ENCODE results near the gene CATSPERZ. TPM values are rescaled to one million over a fixed set of nuclear protein-coding genes. Genes with fewer than 3 reads are reported as not detected.

The CATSPERZ gene
- total RNA-seq, 1 donor = not detected

GRCh38 chr11:64340671-64341335, 40.6 kb downstream of the CATSPERZ start:
- no peak for TF ChIP-seq CTCF (IDR thresholded peaks at IDR 0.05; ENCODE audit: insufficient read depth, low read depth, low read length)
- H3K4me3 ChIP-seq (ENCODE audit: low read depth, low read length) = no peak overlapping the region

GRCh38 chr11:64341429-64341828, 41.3 kb downstream of the CATSPERZ start:
- H3K4me3 ChIP-seq (ENCODE audit: low read depth, low read length) = no peak overlapping the region
- DNase-seq (ENCODE audit: low read depth) = no peak

More at GRCh38 chr11:64340671-64341335, 40.6 kb downstream of the CATSPERZ start:
- no peak for DNase-seq (ENCODE audit: low read depth)

DNA sequence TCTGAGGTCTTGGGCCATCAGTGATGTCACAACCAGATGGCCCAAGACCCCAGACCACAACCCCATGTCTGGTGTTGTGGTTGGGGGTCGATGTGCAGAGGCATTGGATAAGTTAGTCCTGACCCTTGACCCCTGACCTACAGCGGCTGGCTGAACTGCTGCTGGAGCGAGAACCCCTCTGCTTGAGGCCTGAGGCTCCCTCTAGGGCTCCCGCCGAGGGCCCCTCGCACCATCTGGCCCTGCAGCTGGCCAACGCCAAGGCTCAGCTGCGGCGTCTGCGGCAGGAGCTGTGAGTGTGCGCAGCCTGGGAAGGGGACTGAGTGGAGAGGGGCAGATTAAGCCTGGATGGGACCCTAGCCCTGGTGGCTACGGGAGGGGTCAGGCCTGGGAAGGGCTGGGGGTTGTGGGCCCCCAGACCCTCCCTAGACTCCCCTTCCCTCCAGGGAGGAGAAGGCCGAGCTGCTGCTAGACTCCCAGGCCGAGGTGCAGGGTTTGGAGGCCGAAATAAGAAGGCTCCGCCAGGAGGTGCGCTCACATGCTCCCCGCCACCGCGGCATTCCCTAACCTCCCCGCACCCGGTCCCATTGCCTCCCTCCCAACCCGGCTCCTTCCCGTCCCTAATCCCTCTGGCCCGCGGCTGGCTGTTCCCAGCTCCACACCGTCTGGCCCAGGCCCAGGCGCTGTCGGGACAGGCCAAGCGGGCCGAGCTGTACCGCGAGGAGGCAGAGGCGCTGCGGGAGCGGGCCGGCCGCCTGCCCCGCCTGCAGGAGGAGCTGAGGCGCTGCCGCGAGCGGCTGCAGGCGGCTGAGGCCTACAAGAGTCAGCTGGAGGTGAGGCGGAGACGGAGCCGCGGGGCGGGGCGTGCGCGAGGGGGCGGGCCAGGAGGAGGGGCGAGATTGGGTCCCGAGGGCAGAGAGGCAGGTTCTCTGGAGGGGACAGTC, 42.0 kb downstream of the CATSPERZ start:
- peak; percentile 58 for TF ChIP-seq CTCF (IDR thresholded peaks at IDR 0.05; ENCODE audit: insufficient read depth, low read depth, low read length)
- peak; percentile 86 for DNase-seq (ENCODE audit: low read depth)
- peak overlapping the region; percentile 48 for H3K4me3 ChIP-seq (ENCODE audit: low read depth, low read length)

More at GRCh38 chr11:64341429-64341828, 41.3 kb downstream of the CATSPERZ start:
- TF ChIP-seq CTCF (IDR thresholded peaks at IDR 0.05; ENCODE audit: insufficient read depth, low read depth, low read length) = no peak

GRCh38 chr11:64342869-64343745, 42.9 kb downstream of the CATSPERZ start:
- H3K4me3 ChIP-seq (ENCODE audit: low read depth, low read length) = peak overlapping the region; percentile 48
- no peak for DNase-seq (ENCODE audit: low read depth)
- TF ChIP-seq CTCF (IDR thresholded peaks at IDR 0.05; ENCODE audit: insufficient read depth, low read depth, low read length) = no peak

DNA sequence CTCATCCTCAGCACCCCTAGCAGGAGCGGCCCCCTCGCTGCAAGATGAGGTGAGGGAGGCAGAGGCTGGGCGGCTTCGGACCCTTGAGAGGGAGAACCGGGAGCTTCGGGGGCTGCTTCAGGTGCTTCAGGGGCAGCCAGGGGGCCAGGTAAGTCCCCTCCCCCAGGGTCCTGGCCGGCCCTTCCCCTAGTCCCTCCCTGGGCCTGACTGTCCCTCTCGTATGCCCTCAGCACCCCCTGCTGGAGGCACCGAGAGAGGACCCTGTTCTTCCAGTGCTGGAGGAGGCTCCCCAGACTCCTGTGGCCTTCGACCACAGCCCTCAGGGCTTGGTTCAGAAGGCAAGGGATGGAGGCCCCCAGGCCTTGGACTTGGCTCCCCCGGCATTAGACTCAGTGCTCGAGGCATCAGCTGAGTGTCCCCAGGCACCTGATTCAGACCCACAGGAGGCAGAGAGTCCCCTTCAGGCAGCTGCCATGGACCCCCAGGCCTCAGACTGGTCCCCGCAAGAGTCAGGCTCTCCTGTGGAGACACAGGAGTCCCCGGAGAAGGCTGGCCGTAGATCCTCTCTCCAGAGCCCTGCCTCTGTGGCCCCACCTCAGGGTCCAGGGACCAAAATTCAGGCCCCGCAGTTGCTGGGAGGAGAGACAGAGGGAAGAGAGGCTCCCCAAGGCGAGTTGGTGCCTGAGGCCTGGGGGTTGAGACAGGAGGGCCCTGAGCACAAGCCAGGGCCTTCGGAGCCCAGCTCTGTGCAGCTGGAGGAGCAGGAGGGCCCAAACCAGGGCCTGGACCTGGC, 43.8 kb downstream of the CATSPERZ start:
- TF ChIP-seq CTCF (IDR thresholded peaks at IDR 0.05; ENCODE audit: insufficient read depth, low read depth, low read length) = peak; percentile 22
- no peak overlapping the region for H3K4me3 ChIP-seq (ENCODE audit: low read depth, low read length)
- DNase-seq (ENCODE audit: low read depth) = no peak

Data from fibroblast of villous mesenchyme (primary cell).